Measurements from ENCODE around the gene EFNA3.

- TF ChIP-seq, protein P1, sequence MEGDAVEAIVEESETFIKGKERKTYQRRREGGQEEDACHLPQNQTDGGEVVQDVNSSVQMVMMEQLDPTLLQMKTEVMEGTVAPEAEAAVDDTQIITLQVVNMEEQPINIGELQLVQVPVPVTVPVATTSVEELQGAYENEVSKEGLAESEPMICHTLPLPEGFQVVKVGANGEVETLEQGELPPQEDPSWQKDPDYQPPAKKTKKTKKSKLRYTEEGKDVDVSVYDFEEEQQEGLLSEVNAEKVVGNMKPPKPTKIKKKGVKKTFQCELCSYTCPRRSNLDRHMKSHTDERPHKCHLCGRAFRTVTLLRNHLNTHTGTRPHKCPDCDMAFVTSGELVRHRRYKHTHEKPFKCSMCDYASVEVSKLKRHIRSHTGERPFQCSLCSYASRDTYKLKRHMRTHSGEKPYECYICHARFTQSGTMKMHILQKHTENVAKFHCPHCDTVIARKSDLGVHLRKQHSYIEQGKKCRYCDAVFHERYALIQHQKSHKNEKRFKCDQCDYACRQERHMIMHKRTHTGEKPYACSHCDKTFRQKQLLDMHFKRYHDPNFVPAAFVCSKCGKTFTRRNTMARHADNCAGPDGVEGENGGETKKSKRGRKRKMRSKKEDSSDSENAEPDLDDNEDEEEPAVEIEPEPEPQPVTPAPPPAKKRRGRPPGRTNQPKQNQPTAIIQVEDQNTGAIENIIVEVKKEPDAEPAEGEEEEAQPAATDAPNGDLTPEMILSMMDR (IDR thresholded peaks at IDR 0.05): no peak
- no peak for TF ChIP-seq POLR2AphosphoS5 (IDR thresholded peaks at IDR 0.05)
Measured at GRCh38 chr1:155081472-155082300, 3.0 kb downstream of the EFNA3 start.

Measured in suprapubic skin (tissue), 3 donors.